Endothelial cell (in vitro differentiated cells): ENCODE measurements around the gene NBPF6. TPM values are rescaled to one million over a fixed set of nuclear protein-coding genes. Genes with fewer than 3 reads are reported as not detected.
"Not testable (repeated sequence)": the region's sequence is repeated elsewhere in the genome, so short reads cannot be mapped to it uniquely, and the experiment has no call there.

Source experiments
- DNase-seq: peaks from one replicate; pipeline ENCODE4 v3.0.0; 2021; ENCODE audit warnings: low spot score
- H3K27ac Mint-ChIP-seq: one replicate; pipeline ENCODE4 v1.8.0; 2021; ENCODE audit warnings: mixed read lengths, inconsistent platforms; ENCODE audit not compliant: unreplicated experiment
- H3K27me3 Mint-ChIP-seq: one replicate; pipeline ENCODE4 v1.8.0; 2021; ENCODE audit warnings: mild to moderate bottlenecking, moderate library complexity, mixed read lengths, inconsistent platforms; ENCODE audit not compliant: unreplicated experiment
- H3K36me3 Mint-ChIP-seq: one replicate; pipeline ENCODE4 v1.8.0; 2021; ENCODE audit warnings: mild to moderate bottlenecking, low read depth, mixed read lengths, inconsistent platforms; ENCODE audit not compliant: unreplicated experiment
- H3K4me1 Mint-ChIP-seq: one replicate; pipeline ENCODE4 v1.8.0; 2021; ENCODE audit warnings: mild to moderate bottlenecking, mixed read lengths, inconsistent platforms; ENCODE audit not compliant: unreplicated experiment
- H3K4me3 Mint-ChIP-seq: one replicate; pipeline ENCODE4 v1.8.0; 2021; ENCODE audit warnings: mild to moderate bottlenecking, mixed read lengths, inconsistent platforms; ENCODE audit not compliant: unreplicated experiment
- H3K9me3 Mint-ChIP-seq: one replicate; pipeline ENCODE4 v1.8.0; 2021; ENCODE audit warnings: mixed read lengths, inconsistent platforms; ENCODE audit not compliant: unreplicated experiment
- total RNA-seq: library from RNA; stranded (reverse); fragmentation: NEBNext Ultra II Directional; extraction: Animal tissue kit (Norgen Biotek cat#: 25700); gene quantifications from one replicate; pipeline ENCODE4 v1.2.1, GENCODE V29; 2021; ENCODE audit not compliant: unreplicated experiment
- TF ChIP-seq, protein P1 (sequence below): fragments of 200-600 bp; sonication (generic); IDR thresholded peaks from one replicate; pipeline ENCODE4 v1.5.0; 2021; ENCODE audit warnings: antibody characterized with exemption; ENCODE audit not compliant: unreplicated experiment

Gene NBPF6
- total RNA-seq, 1 donor from 2014 or later: 0.28 TPM

DNA sequence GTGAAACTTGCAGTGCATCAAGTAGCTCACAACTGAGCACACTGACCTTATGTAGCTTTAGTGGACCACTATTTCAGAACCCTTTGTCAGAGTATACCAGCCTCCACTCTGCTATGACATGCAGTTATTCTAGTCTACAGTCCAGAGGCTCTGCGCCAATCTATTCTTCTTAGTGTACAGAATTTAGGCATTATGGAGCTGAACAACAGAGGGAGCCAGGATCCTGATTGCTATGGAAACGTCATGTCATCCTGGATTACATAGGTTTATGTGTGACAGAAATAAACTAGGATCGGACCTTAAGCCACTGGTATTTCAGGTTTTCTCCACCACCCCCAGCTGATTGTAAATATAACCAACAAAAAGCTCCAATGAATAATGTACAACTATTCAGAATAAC is 61.6 kb downstream of the NBPF6 start:
- Mint-ChIP-seq H3K27me3 (peaks cover 2% of the 10 kb centered on the region), H3K4me1 (no peaks in the 10 kb centered on the region), H3K4me3 (no peak overlapping the region), H3K9me3 (no peaks in the 10 kb centered on the region), H3K27ac (no peak overlapping the region), H3K36me3 (no peaks in the 10 kb centered on the region)
- no peak for DNase-seq
- TF ChIP-seq, protein P1, sequence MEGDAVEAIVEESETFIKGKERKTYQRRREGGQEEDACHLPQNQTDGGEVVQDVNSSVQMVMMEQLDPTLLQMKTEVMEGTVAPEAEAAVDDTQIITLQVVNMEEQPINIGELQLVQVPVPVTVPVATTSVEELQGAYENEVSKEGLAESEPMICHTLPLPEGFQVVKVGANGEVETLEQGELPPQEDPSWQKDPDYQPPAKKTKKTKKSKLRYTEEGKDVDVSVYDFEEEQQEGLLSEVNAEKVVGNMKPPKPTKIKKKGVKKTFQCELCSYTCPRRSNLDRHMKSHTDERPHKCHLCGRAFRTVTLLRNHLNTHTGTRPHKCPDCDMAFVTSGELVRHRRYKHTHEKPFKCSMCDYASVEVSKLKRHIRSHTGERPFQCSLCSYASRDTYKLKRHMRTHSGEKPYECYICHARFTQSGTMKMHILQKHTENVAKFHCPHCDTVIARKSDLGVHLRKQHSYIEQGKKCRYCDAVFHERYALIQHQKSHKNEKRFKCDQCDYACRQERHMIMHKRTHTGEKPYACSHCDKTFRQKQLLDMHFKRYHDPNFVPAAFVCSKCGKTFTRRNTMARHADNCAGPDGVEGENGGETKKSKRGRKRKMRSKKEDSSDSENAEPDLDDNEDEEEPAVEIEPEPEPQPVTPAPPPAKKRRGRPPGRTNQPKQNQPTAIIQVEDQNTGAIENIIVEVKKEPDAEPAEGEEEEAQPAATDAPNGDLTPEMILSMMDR: no peak

- Mint-ChIP-seq H3K27me3 (peaks cover 2% of the 10 kb centered on the region), H3K4me3 (no peak overlapping the region), H3K4me1 (no peaks in the 10 kb centered on the region), H3K9me3 (no peaks in the 10 kb centered on the region), H3K27ac (no peak overlapping the region), H3K36me3 (no peaks in the 10 kb centered on the region)
- no peak for DNase-seq
- TF ChIP-seq, protein P1: peak; percentile 79
These were observed 62.3 kb downstream of the NBPF6 start for GRCh38 chr1:108512239-108513043.

GRCh38 chr1:108513044-108513415 is 62.9 kb downstream of the NBPF6 start:
- no peak overlapping the region for H3K27ac Mint-ChIP-seq
- H3K4me1 Mint-ChIP-seq: no peaks in the 10 kb centered on the region
- peaks cover 2% of the 10 kb centered on the region for H3K27me3 Mint-ChIP-seq
- DNase-seq: no peak
- no peak overlapping the region for H3K4me3 Mint-ChIP-seq
- TF ChIP-seq, protein P1: no peak
- H3K36me3 Mint-ChIP-seq: no peaks in the 10 kb centered on the region
- no peaks in the 10 kb centered on the region for H3K9me3 Mint-ChIP-seq

DNA sequence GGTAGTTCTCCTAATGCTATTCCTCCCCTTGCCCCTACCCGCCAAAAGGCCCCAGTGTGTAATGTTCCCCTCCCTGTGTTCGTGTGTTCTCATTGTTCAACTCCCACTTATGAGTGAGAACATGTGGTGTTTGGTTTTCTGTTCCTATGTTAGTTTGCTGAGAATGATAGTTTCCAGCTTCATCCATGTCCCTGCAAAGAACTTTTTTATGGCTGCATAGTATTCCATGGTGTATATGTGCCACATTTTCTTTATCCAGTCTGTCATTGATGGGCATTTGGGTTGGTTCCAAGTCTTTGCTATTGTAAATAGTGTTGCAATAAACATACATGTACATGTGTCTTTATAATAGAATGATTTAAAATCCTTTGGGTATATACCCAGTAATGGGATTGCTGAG is 63.8 kb downstream of the NBPF6 start:
- not testable (repeated sequence) for H3K4me1 Mint-ChIP-seq, H3K36me3 Mint-ChIP-seq, H3K27ac Mint-ChIP-seq

GRCh38 chr1:108517301-108517897 is 67.3 kb downstream of the NBPF6 start:
- H3K4me3 Mint-ChIP-seq, H3K36me3 Mint-ChIP-seq, H3K4me1 Mint-ChIP-seq, H3K9me3 Mint-ChIP-seq, H3K27me3 Mint-ChIP-seq, DNase-seq, H3K27ac Mint-ChIP-seq: not testable (repeated sequence)

More for the DNA sequence above, 63.8 kb downstream of the NBPF6 start:
- DNase-seq, H3K4me3 Mint-ChIP-seq, H3K27me3 Mint-ChIP-seq, H3K9me3 Mint-ChIP-seq: not testable (repeated sequence)

Other genes with a start within 250 kb of the NBPF6 start
- 51.1 TPM for gene SLC25A24, start 250.0 kb upstream of the NBPF6 start, total RNA-seq
- not detected for gene NBPF4, start 206.3 kb upstream of the NBPF6 start, total RNA-seq
- gene EEIG2, start 109.8 kb downstream of the NBPF6 start, total RNA-seq: 18.8 TPM
- gene HENMT1, start 210.8 kb downstream of the NBPF6 start, total RNA-seq: 10.5 TPM
- 54.3 TPM for gene PRPF38B, start 242.0 kb downstream of the NBPF6 start, total RNA-seq